GM10266 (cell line): ENCODE data around the gene CRNN.

Experiments
- DNase-seq: peaks from one replicate; pipeline ENCODE4 v3.0.0; 2012; ENCODE audit errors: extremely low spot score
- CTCF ChIP-seq: IDR thresholded peaks from 2 replicates; pipeline ENCODE4 v1.5.1; 2012; ENCODE audit warnings: mild to moderate bottlenecking, low read depth; ENCODE audit not compliant: control insufficient read depth, insufficient read depth; ENCODE audit errors: missing control alignments

Gene CRNN

DNA sequence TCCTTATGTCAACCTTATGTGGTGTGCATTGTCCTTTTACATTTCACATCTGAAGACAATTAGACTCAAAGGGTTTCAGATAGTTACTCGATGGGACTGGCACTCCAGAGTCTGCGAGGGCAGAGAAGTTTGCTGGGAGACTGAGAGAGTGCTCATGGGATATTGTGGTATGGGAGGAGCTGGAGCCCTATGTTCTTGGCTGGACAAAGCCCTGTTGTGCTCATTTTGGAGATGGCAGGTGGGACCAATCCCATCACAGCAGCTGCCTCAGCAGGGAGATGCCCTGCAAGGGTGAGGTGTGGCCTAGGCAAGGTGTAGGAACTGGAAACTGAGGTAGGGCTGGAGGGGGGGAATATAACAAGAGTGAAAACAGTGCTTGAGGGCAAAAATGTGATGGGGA is 43.5 kb upstream of the CRNN start:
- no peak for DNase-seq
- no peak for TF ChIP-seq CTCF

- TF ChIP-seq CTCF, result no peak
- DNase-seq, result no peak
Measured at GRCh38 chr1:152457071-152457470, 43.0 kb upstream of the CRNN start.

DNA sequence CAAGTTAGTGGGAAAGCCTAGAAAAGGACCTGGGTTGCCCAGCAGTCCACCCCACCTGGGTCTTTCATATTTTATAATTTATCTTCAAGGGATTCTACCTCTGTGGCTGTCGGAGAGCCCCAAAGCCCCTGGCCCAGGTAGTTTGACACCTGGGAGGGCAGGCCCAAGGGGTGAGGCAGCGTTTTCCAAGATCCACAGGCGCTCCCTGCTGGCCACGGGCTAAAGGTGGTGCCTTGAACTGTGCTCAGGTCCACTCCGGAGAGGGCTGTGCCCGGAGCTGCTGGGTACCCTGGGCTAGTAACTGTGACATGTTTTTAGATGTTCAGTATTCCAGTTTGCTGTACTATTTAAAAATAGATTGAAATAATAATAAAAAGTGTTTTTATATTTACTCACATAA is 37.2 kb upstream of the CRNN start:
- TF ChIP-seq CTCF, result no peak
- DNase-seq, result no peak

- DNase-seq, result no peak
- TF ChIP-seq CTCF, result no peak
Measured at GRCh38 chr1:152449661-152450060, 35.6 kb upstream of the CRNN start.

GRCh38 chr1:152448496-152448895 is 34.4 kb upstream of the CRNN start:
- no peak for TF ChIP-seq CTCF
- no peak for DNase-seq

DNA sequence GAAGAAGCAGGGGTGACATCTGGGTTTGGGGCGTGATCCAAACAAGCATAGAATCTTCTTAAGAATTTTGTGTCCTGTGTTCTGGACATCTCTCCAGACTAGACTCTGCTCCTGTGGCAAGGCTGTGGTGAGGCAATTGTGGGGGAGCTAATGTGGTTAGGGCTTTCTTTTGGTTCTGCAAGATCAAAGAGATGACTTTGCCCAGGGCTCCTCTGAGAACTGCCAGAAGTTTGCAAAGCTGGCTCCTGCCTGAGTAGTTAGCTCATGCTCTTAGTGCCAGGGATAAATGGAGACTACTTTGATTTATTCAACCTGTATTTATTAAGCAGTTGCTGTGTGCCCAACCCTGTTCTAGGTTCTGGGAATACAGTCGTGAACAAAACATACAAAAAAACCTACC is 34.0 kb upstream of the CRNN start:
- no peak for TF ChIP-seq CTCF
- DNase-seq, result no peak

DNA sequence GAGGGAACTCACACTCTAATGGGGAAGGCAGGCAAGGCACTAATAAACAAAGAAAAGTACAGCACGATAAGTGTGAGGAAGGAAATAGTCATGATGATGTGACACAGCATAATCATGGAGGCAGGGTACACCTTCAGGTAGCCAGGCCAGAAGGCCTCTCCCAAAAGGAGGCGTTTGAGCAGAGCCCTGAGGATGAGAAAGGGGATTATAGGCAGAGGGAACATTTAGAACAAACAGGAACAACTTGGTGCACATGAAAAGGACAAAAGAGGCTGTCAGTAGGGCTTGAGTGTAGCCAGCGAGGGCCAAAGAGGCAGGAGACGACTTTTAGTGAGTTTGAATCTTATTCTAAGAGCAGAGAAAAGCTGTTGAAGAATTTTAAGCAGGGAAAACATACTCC is 33.4 kb upstream of the CRNN start:
- TF ChIP-seq CTCF, result no peak
- DNase-seq, result no peak
